GM12891 (cell line): ENCODE data around the gene INPP1.
"Not testable (repeated sequence)": the region's sequence is repeated elsewhere in the genome, so short reads cannot be mapped to it uniquely, and the experiment has no call there.

Experiments
- DNase-seq: peaks from one replicate; pipeline ENCODE4 v3.0.0; 2011; ENCODE audit warnings: low spot score; ENCODE audit not compliant: insufficient read length
- FAIRE-seq: peaks from 2 replicates; lab custom pipeline; 2011; peaks lifted over from hg19 to GRCh38; lab: Jason Lieb, UNC
- PAX5 ChIP-seq: IDR thresholded peaks from 2 replicates; pipeline ENCODE4 v1.6.1; 2011; ENCODE audit warnings: low read length, moderate library complexity, mild to moderate bottlenecking; ENCODE audit not compliant: insufficient read depth, severe bottlenecking
- POLR2A ChIP-seq: IDR thresholded peaks from 2 replicates; pipeline ENCODE4 v1.6.1; 2011; ENCODE audit warnings: low read depth, low read length, control low read depth
- POLR2AphosphoS5 ChIP-seq: IDR thresholded peaks from 2 replicates; pipeline ENCODE4 v1.6.1; 2011; ENCODE audit warnings: low read depth, low read length, control low read depth
- POU2F2 ChIP-seq: IDR thresholded peaks from 2 replicates; pipeline ENCODE4 v1.6.1; 2011; ENCODE audit warnings: low read depth, mild to moderate bottlenecking, control low read depth, low read length, moderate library complexity
- SPI1 ChIP-seq: IDR thresholded peaks from 2 replicates; pipeline ENCODE4 v1.6.1; 2011; ENCODE audit warnings: low read depth, low read length, control low read depth
- TAF1 ChIP-seq: IDR thresholded peaks from 2 replicates; pipeline ENCODE4 v1.6.1; 2011; ENCODE audit warnings: low read depth, low read length, control low read depth

INPP1 gene

GRCh38 chr2:190333928-190334327 is 9.5 kb upstream of the INPP1 start:
- no peak for DNase-seq
- FAIRE-seq: no peak
- TF ChIP-seq TAF1 (no peak), PAX5 (no peak), POLR2A (no peak), SPI1 (no peak), POU2F2 (no peak), POLR2AphosphoS5 (no peak)

DNA sequence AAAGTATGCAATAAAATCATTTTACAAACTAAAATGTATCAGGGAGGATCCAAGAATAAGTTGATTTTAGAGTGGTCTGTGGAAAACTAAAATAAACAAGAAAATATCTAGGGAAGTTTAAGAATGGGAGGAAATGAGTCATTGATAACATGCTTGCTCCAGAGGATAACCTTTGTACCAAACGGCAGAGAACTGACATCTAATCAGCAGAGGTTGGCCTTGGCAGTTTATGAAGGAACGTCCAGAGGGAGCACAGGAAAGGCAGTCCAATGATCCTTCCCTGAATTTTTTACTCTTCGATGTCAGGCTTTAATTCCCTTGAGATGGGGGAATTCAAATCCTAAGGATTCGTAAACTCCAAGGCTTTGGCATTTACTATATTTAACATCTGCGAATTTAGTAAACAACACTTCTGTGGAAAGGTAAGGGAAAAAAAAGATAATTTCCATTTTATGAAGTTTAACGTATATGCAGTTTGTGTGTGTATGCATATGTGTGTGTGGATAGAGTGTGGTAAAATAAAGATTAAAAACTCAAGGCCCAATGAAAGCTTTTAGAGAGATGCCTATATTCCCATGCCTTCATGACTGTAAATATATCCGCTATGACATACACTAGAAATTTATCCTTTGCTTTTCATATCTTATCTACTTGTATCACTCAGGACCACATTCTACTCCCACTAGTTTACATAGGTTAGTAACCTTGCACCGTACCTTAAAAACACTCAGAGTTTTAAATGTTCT is 8.7 kb upstream of the INPP1 start:
- FAIRE-seq (no peak), DNase-seq (no peak)
- TF ChIP-seq POU2F2 (no peak), TAF1 (no peak), PAX5 (no peak), SPI1 (no peak), POLR2A (no peak), POLR2AphosphoS5 (no peak)

- TF ChIP-seq POU2F2: no peak
- no peak for TF ChIP-seq TAF1
- TF ChIP-seq PAX5: no peak
- TF ChIP-seq POLR2A: no peak
- no peak for TF ChIP-seq SPI1
- no peak for TF ChIP-seq POLR2AphosphoS5
- DNase-seq (no peak), FAIRE-seq (no peak)
These were observed 8.2 kb upstream of the INPP1 start for GRCh38 chr2:190335225-190335559.

DNA sequence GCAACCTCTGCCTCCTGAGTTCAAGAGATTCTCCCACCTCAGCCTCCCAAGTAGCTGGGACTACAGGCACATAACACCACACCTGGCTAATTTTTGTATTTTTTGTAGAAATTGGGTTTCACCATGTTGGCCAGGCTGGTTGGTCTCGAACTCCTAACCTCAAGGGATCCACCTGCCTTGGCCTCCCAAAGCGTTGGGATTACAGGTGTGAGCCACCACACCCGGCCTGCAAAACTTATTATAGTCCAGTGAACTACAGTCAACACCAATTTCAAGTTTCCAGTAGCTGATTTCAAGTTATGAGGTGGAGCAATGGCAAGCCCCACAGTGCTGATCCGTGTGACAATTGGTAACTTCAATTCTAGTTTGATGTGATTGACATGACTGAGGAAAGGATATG is 7.8 kb upstream of the INPP1 start:
- peak; percentile 54 for FAIRE-seq
- not testable (repeated sequence) for DNase-seq

GRCh38 chr2:190336420-190336819 is 7.0 kb upstream of the INPP1 start:
- TF ChIP-seq POU2F2 (no peak), SPI1 (no peak), PAX5 (no peak), POLR2A (no peak), TAF1 (no peak), POLR2AphosphoS5 (no peak)
- DNase-seq: no peak
- FAIRE-seq: no peak

GRCh38 chr2:190338453-190338852 is 4.9 kb upstream of the INPP1 start:
- TF ChIP-seq TAF1 (no peak), SPI1 (no peak)
- FAIRE-seq (no peak), DNase-seq (no peak)

DNA sequence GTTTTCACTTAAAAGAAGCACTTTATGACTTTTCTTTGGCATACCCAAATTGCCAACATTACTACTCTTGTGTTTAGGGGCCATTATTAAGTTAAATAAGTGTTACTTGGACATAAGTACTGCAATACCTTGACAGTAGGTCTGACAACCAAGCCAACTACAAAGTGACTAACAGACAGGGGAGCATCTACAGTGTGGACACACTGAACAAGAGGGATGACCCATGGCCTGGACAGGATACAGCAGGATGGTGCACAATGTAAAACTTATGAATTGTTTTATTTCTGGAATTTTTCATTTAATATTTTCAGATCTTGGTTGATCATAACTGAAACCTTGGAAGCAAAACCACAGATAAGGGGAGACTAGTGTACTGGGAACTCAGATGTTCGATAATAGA is 4.0 kb upstream of the INPP1 start:
- TF ChIP-seq TAF1 (no peak), POLR2AphosphoS5 (no peak), POLR2A (no peak)
- DNase-seq (no peak), FAIRE-seq (no peak)

- TF ChIP-seq SPI1 (no peak), PAX5 (no peak), POLR2A (no peak)
- no peak for DNase-seq
- FAIRE-seq: no peak
These were observed 3.0 kb upstream of the INPP1 start for GRCh38 chr2:190340369-190340768.

DNA sequence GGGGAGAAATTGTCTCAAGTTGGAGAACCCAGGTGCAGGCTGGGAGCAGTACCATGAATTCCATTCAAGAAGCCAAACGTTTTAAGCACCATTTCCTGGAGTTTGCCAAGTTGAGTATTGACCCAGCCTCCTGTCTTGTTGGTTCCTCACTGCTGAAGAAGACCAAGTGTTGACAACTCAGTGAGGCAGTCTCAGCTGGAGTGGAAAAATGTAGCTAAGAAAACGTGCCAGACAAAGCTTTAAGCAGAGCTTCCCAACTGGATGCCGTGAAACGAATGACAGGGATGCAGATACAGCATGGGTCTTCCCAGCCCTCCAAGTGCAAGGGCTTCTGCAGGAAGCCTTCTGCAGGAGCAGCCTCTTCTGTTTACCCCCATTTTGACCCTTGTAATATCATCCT is 778 bp upstream of the INPP1 start:
- DNase-seq (no peak), FAIRE-seq (no peak)
- no peak for TF ChIP-seq SPI1
- TF ChIP-seq POU2F2: no peak
- no peak for TF ChIP-seq TAF1
- TF ChIP-seq POLR2A: no peak
- TF ChIP-seq POLR2AphosphoS5: no peak
- TF ChIP-seq PAX5: no peak

GRCh38 chr2:190343089-190343535 is 277 bp upstream of the INPP1 start:
- TF ChIP-seq TAF1 (no peak), PAX5 (no peak), POLR2AphosphoS5 (no peak), POLR2A (no peak), SPI1 (no peak), POU2F2 (no peak)
- DNase-seq (no peak), FAIRE-seq (peak; percentile 92)

DNA sequence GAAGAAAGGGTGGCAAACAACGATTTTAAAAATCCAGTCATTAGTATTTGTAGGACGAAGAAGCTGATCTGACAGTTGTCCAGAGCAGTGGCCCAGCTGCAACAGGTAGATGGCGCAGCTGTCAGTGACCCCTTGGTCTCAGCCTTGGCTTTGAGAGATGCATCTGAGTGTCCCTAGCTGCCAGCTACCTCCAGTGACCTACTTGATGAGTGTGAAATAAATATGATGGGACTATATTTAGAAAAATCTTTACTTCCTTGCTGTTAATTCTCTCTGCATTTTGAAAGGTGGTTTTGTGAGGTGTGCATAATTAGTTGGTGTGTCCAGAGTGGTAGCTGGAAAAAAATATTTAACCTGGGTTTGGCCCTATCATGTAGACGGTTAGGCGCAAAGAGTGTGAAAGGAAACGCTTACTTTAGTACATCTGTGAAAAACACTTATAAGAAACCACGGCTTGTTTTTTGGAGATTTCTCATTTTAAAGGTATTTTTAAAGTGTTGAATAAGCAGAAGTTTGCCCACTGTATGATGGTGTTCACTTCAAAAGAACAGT is 963 bp downstream of the INPP1 start:
- TF ChIP-seq POLR2AphosphoS5: no peak
- no peak for TF ChIP-seq PAX5
- no peak for TF ChIP-seq TAF1
- no peak for TF ChIP-seq SPI1
- TF ChIP-seq POLR2A: no peak
- no peak for TF ChIP-seq POU2F2
- peak; percentile 82 for FAIRE-seq
- peak; percentile 18 for DNase-seq
